Kidney epithelial cell (primary cell): Measurements from ENCODE around the gene CNNM4. TPM values are rescaled to one million over a fixed set of nuclear protein-coding genes. Genes with fewer than 3 reads are reported as not detected.

Source experiments
- DNase-seq: peaks from one replicate; pipeline ENCODE4 v3.0.0-alpha.2; 2010; ENCODE audit warnings: low read depth
- H3K27me3 ChIP-seq: 2 replicates; pipeline ENCODE4 v1.6.0; 2011; ENCODE audit warnings: low read length; ENCODE audit not compliant: control insufficient read depth, insufficient read depth
- H3K36me3 ChIP-seq: 2 replicates; pipeline ENCODE4 v1.5.1; 2011; ENCODE audit warnings: low read length; ENCODE audit not compliant: control insufficient read depth, insufficient read depth
- H3K4me3 ChIP-seq: 2 replicates; pipeline ENCODE4 v1.5.1; 2011; ENCODE audit warnings: low read depth, mild to moderate bottlenecking, control low read depth, low read length
- total RNA-seq: library from RNA; depleted of rRNA; stranded (reverse); fragments of >200 nt; gene quantifications from 2 replicates; pipeline ENCODE4 v1.2.3, GENCODE V29; 2015
- TF ChIP-seq, protein P1 (sequence below): IDR thresholded peaks from 2 replicates; pipeline ENCODE4 v1.5.1; 2011; ENCODE audit warnings: mild to moderate bottlenecking, moderate library complexity, low read length, control low read depth, inconsistent platforms; ENCODE audit not compliant: insufficient read depth, poor library complexity, severe bottlenecking

CNNM4 gene
- total RNA-seq = 7.9 and 8.2 TPM in 2 replicates

- peak; percentile 52 for DNase-seq
- TF ChIP-seq, protein P1, sequence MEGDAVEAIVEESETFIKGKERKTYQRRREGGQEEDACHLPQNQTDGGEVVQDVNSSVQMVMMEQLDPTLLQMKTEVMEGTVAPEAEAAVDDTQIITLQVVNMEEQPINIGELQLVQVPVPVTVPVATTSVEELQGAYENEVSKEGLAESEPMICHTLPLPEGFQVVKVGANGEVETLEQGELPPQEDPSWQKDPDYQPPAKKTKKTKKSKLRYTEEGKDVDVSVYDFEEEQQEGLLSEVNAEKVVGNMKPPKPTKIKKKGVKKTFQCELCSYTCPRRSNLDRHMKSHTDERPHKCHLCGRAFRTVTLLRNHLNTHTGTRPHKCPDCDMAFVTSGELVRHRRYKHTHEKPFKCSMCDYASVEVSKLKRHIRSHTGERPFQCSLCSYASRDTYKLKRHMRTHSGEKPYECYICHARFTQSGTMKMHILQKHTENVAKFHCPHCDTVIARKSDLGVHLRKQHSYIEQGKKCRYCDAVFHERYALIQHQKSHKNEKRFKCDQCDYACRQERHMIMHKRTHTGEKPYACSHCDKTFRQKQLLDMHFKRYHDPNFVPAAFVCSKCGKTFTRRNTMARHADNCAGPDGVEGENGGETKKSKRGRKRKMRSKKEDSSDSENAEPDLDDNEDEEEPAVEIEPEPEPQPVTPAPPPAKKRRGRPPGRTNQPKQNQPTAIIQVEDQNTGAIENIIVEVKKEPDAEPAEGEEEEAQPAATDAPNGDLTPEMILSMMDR = no peak
- H3K36me3 ChIP-seq = no peaks in the 10 kb centered on the region
- H3K4me3 ChIP-seq = peak within 1 kb of the TSS; percentile 74
- H3K27me3 ChIP-seq = no peaks in the 10 kb centered on the region
Measured at GRCh38 chr2:96760036-96760985, at the start of gene CNNM4. Gene CNNM4 (plus strand): TSS chr2:96760902. CDS start chr2:96761000, 98 bp downstream.

- TF ChIP-seq, protein P1 = no peak
- Histone ChIP-seq H3K36me3 (peaks cover 3% of the 10 kb centered on the region), H3K27me3 (no peaks in the 10 kb centered on the region), H3K4me3 (no peak overlapping the region)
- DNase-seq = no peak
Measured at GRCh38 chr2:96710985-96711384, 49.7 kb upstream of the CNNM4 start.

GRCh38 chr2:96715658-96716057, 45.0 kb upstream of the CNNM4 start:
- Histone ChIP-seq H3K4me3 (no peak overlapping the region), H3K36me3 (peaks cover 1% of the 10 kb centered on the region), H3K27me3 (no peaks in the 10 kb centered on the region)
- TF ChIP-seq, protein P1 = no peak
- no peak for DNase-seq

GRCh38 chr2:96716388-96716787, 44.3 kb upstream of the CNNM4 start:
- Histone ChIP-seq H3K36me3 (peaks cover 1% of the 10 kb centered on the region), H3K27me3 (no peaks in the 10 kb centered on the region), H3K4me3 (no peak overlapping the region)
- TF ChIP-seq, protein P1 = no peak
- no peak for DNase-seq

DNA sequence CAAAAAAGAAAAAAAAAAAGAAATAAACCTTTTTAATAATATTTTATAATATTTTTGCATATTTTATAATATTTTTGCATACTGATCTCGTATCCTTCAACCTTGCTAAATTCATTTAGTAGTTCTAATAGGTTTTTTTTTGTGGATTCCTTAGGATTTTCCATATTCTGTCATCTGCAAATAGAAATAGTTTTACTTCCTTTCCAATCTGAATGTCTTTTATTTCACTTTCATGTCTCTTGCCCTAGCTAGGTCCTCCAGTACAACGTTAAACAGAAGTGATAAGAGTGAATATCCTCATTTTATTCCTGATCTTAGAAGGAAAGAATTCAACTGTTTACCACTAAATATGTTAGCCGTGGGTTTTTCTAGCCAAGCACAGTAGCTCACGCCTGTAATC, 34.6 kb upstream of the CNNM4 start:
- no peak for DNase-seq
- no peak overlapping the region for H3K4me3 ChIP-seq
- H3K27me3 ChIP-seq = no peaks in the 10 kb centered on the region
- TF ChIP-seq, protein P1 = no peak
- no peaks in the 10 kb centered on the region for H3K36me3 ChIP-seq
